ENCODE measurements around the gene EPB41L2.
"Not testable (repeated sequence)": the region's sequence is repeated elsewhere in the genome, so short reads cannot be mapped to it uniquely, and the experiment has no call there.

EPB41L2 gene

GRCh38 chr6:130829333-130829910 is 233.6 kb downstream of the EPB41L2 start:
- no peak for DNase-seq

GRCh38 chr6:130827247-130828149 is 235.5 kb downstream of the EPB41L2 start, which contains the start of gene SMLR1:
TSS of gene SMLR1 (plus strand) at chr6:130827406. CDS start at chr6:130827414, 8 bp downstream.
- DNase-seq, result no peak

- DNase-seq, result no peak
Observed at GRCh38 chr6:130826442-130827246, 236.4 kb downstream of the EPB41L2 start.

- DNase-seq, result no peak
Observed at GRCh38 chr6:130825772-130826441, 237.1 kb downstream of the EPB41L2 start.

- no peak for DNase-seq
Observed at GRCh38 chr6:130824978-130825694, 237.9 kb downstream of the EPB41L2 start.

- no peak for DNase-seq
Observed at GRCh38 chr6:130822736-130823135, 240.3 kb downstream of the EPB41L2 start.

- DNase-seq, result no peak
Observed at GRCh38 chr6:130815200-130816071, 247.6 kb downstream of the EPB41L2 start.

GRCh38 chr6:130814506-130814905 is 248.5 kb downstream of the EPB41L2 start:
- DNase-seq, result no peak

- DNase-seq, result no peak
Observed at GRCh38 chr6:130811932-130812331, 251.1 kb downstream of the EPB41L2 start.

- no peak for DNase-seq
Observed at GRCh38 chr6:130810307-130811030, 252.6 kb downstream of the EPB41L2 start.

GRCh38 chr6:130801368-130801767 is 261.7 kb downstream of the EPB41L2 start:
- DNase-seq, result not testable (repeated sequence)

- no peak for DNase-seq
Observed at GRCh38 chr6:130797061-130797460, 266.0 kb downstream of the EPB41L2 start.

- no peak for DNase-seq
Observed at GRCh38 chr6:130796313-130796905, 266.6 kb downstream of the EPB41L2 start.

GRCh38 chr6:130794738-130795137 is 268.3 kb downstream of the EPB41L2 start:
- DNase-seq, result no peak

GRCh38 chr6:130794010-130794697 is 268.9 kb downstream of the EPB41L2 start:
- DNase-seq, result no peak
